Inflammatory macrophage (primary cell): ENCODE measurements around the gene RTL10.

Experiments used
- DNase-seq, 2 donors: peaks; one replicate each; pipeline ENCODE4 v3.0.0-alpha.2; 2020 to 2022

The RTL10 gene

DNA sequence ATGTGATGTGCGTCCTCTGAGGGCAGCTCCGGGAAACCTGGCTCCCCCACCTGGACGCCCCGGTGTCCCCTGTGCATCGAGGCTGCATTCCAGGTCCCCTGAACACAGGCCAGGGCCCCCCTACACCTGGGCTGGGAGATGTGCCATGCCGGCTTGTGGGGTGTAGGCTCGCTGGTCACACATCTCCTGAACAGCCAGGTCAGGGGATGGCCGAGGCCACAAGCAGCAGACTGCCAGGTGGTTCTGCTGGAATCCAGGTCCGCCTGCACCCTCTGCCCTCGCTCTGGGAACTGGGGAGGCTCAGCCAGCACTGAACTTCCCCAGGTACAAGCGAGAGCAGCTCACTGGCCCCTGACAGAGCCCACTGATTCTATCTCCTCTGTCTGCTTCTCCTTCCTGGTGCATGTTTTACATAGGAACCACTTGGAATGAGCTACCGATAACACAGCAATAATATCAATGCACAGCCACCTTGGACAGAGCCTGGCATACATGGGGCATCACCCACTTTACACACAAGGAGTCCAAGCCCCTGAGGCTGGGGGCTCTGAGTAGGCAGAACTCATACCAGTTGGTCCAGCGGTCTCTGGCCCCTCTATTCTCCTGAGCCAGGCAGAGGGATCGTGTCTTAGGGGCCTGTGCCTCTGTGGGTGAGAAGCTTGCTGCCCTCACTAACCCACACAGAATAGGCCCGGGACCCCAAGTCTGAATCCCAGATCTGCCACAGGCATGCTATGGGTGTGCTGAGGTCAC is 47.3 kb downstream of the RTL10 start:
- no peak for DNase-seq

DNA sequence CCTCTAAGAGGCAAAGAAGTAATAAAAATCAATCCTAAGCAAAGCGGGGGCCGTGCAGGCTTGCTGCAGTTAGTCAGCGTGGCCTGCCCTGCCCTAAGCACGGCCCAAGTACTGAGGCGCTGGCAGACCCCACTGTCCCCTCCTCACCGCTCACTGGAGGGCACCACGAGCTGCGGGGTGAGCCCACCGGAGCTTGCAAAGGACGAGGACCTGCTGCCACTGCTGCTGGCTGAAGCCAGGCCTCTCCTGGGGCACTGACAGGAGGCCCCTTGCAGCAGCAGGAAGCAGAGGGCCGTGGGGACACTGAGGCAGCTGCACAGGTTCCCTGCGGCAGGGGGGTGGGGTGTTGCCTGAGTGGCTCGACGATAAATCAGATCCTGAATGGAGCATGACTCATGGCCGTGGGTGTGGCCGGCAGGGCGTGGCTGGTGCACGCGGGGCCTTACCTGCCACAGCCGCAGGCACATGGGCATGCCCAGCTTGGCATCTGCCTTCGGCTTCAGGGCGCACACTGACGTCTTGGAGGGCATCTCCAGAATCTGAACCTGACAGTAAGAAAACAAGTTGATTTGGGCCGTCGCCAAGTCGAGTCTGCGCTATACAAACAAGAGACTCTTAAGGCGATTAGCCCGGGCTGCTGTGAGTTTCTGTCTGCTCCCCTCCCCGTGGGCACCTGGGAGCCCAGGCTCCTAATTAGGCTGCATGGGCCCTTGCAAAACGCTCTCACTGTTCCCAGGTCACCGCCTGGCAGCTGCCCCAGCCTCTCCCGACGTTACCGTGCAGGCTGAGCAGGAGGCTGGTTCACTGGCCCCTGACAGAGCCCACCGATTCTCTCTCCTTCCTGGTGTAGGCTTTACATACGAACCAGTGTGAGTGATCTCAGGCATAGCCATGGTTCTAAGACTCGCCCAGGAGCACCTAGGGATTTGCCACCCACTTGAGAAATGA is 48.2 kb downstream of the RTL10 start:
- no peak for DNase-seq

DNA sequence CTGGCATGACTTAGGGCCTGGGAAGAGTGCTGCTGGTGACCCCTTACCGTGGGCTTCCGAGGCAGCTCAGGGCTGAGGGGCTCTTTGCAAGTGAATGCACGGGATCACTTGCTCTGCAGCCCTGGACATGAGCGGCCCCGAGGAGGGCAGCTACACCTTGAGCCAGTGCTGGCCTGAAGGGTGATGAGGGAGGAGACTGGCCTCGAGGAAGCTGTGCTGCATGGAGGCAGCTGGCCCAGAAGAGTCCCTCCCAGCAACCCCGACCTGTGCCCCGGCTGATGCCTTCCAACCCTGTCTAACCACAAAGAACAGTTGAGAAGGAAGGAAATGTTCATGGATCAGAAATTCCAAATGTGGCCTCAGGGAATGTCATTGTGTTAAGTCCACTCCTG is 48.9 kb downstream of the RTL10 start:
- DNase-seq = no peak
